Ureter (tissue), 1 donor: ENCODE measurements around the gene SLC66A2. TPM values are rescaled to one million over a fixed set of nuclear protein-coding genes. Genes with fewer than 3 reads are reported as not detected.

ENCODE experiments used
- DNase-seq: peaks from one replicate; pipeline ENCODE4 v3.0.0-alpha.2; 2020; ENCODE audit warnings: low spot score
- total RNA-seq: library from RNA; stranded (reverse); gene quantifications from one replicate; pipeline ENCODE4 v1.2.4, GENCODE V29; 2023
- donor health status: DM: yes; HTN: yes; CAD: no.

The SLC66A2 gene
- total RNA-seq, 1 donor from 2014 or later, result 37.4 TPM

- no peak for DNase-seq
These were observed 82.5 kb downstream of the SLC66A2 start for GRCh38 chr18:79868811-79869541.

- DNase-seq, result no peak
These were observed 83.2 kb downstream of the SLC66A2 start for GRCh38 chr18:79868168-79868784.

- peak; percentile 30 for DNase-seq
These were observed 83.8 kb downstream of the SLC66A2 start for GRCh38 chr18:79867666-79868065.

- peak; percentile 29 for DNase-seq
These were observed 84.4 kb downstream of the SLC66A2 start for GRCh38 chr18:79866889-79867574.

- peak; percentile 39 for DNase-seq
These were observed 85.5 kb downstream of the SLC66A2 start for GRCh38 chr18:79865951-79866350.

- peak; percentile 23 for DNase-seq
These were observed 86.5 kb downstream of the SLC66A2 start for GRCh38 chr18:79864955-79865354.

- peak; percentile 25 for DNase-seq
These were observed 87.3 kb downstream of the SLC66A2 start for GRCh38 chr18:79864006-79864725.

GRCh38 chr18:79863161-79864005 lies 88.1 kb downstream of the SLC66A2 start:
- peak; percentile 35 for DNase-seq

- DNase-seq, result peak; percentile 29
These were observed 88.9 kb downstream of the SLC66A2 start for GRCh38 chr18:79862562-79862961.

- DNase-seq, result no peak
These were observed 89.8 kb downstream of the SLC66A2 start for GRCh38 chr18:79861687-79862086.

GRCh38 chr18:79859314-79859713 lies 92.1 kb downstream of the SLC66A2 start:
- DNase-seq, result peak; percentile 23

- DNase-seq, result peak; percentile 37
These were observed 94.3 kb downstream of the SLC66A2 start for GRCh38 chr18:79857082-79857671.

- DNase-seq, result peak; percentile 43
These were observed 95.1 kb downstream of the SLC66A2 start for GRCh38 chr18:79856119-79857007.

GRCh38 chr18:79855147-79855933 lies 96.1 kb downstream of the SLC66A2 start:
- DNase-seq, result peak; percentile 41

GRCh38 chr18:79853993-79854364 lies 97.5 kb downstream of the SLC66A2 start:
- DNase-seq, result no peak

GRCh38 chr18:79853303-79853992 lies 98.0 kb downstream of the SLC66A2 start:
- DNase-seq, result peak; percentile 38

GRCh38 chr18:79852561-79853302 lies 98.7 kb downstream of the SLC66A2 start:
- DNase-seq, result peak; percentile 39
